GM18951 (cell line): Measurements from ENCODE around the gene GAL3ST2.

Experiments
- POLR2A ChIP-seq: IDR thresholded peaks from 4 replicates; pipeline ENCODE4 v1.6.1; 2011; ENCODE audit warnings: mild to moderate bottlenecking; ENCODE audit not compliant: insufficient read length, insufficient read depth; ENCODE audit errors: extremely low read depth
- in situ Hi-C: fragments of 300-500 bp; cut with MboI; formaldehyde crosslinking; loops from one replicate; pipeline ENCODE4 v1.12.0; 2022; ENCODE audit warnings: low sequenced_read_pairs, mixed read lengths, inconsistent platforms; ENCODE audit not compliant: unreplicated experiment

Gene GAL3ST2

DNA sequence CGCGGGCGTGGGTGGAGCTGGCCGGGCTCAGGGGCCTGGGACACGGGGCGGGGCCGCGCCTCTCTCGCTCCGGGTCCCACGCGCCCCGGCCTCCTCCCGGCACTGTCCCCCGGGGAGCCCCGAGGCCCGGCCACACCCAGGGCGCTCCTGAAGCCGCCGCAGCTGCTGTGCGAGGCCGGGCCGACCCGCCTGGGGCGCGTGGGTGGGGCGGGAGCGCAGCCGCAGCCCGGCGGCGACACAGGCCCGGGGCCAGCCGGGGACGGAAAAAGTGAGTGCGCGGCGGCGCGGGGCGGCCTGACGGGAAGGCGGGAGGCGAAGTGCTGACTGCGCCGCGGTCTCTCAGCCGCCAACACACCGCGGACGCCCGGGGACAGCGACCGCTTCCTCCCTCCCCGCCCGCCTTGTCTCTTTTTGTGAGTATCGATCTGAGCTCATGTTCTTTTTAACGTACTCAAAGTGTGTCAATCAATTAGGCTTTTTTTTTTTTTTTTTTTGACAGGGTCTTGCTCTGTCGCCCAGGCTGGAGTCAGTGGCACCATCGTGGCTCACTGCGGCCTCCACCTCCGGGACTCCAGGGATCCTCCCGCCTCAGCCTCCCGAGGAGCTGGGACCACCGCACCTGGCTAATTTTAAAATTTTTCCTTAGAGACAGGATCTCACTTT lies 67.6 kb downstream of the GAL3ST2 start:
- in situ Hi-C loops: no loop called here
- peak; percentile 45 for TF ChIP-seq POLR2A

DNA sequence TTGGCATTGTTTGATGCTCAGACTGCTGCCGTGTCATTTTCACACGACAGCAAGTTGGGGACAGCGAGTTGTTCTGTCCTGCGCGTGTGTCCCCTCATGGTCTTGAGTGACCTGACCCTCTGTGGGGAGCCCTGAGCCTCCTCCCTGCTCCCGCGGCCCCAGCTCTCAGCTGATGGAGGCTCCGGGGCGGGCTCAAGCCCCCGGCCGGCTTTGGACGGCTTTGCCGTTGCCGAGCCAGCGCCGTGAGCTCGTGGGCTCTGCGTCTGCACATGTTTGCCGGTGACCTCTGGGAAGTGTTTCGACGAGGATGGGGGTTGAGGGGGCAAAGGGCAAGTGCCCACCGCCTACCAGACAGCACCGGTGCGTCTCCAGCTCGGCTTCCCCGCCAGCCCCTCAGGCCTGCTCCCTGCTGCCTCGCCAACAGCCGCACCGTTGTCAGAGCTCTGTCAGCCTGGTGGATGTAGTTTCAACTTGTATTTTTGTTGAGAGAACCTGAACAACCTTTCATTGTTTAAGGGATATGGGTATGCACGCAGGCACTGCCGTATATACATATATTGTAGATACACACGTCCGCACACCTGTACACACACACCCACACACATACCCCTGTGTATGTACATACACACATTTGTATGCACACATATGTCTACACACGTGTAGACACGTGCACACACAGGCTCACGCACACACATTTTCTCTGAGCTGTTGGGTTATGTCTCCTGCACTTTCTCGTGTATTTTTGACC lies 68.4 kb downstream of the GAL3ST2 start:
- in situ Hi-C loops: no loop called here
- no peak for TF ChIP-seq POLR2A

DNA sequence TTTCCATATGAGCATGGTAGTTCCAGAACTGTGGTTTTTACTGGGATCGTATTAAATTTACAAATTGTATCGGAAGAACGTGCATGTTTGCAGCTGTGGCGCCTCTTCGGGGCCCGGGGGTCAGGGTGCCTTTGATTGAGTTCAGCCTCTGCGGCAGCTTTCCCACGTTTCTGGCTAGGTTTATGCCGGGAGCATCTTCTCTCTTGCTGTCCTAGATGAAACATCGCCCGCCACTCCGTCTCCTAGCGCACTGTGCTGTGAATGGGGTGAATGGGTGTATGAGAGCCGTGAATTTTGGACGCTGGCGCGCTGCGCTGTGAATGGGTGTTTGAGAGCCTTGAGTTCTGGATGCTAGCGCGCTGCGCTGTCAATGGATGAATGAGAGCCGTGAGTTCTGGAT lies 69.8 kb downstream of the GAL3ST2 start:
- in situ Hi-C loops: no loop called here
- no peak for TF ChIP-seq POLR2A

DNA sequence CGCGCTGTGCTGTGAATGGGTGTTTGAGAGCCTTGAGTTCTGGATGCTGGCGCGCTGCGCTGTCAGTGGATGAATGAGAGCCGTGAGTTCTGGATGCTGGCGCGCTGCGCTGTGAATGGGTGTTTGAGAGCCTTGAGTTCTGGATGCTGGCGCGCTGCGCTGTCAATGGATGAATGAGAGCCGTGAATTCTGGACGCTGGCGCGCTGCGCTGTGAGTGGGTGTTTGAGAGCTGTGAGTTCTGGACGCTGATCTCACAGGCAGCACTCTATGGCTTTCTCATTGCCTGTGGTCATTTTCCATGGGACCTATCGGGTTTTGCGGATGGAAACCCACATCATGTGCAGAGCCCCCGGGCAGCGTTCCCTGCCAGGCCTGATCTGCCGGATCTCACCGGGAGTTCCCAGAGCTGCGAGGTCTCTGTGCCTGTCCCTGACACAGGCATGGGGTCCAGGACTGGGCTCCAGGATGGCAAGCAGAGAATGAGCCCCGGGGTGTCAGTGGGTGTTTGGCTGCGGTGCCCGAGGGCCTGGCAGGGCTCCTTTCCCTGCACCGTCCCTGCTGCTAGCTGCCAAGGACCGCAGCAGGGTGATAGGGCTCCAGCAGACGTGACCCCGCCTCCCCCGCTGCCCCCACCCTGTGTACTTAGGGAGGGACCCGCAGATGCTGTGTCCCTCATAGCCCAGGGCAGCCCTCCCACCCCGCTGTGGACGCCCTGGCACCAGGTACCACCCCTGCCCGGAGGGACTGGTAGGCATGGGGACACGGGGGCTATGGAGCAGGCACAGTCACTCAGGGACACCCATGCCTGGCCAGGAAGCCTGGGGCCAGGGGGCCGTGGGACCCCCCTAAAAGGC lies 72.4 kb downstream of the GAL3ST2 start:
- no peak for TF ChIP-seq POLR2A
- in situ Hi-C loops: no loop called here

DNA sequence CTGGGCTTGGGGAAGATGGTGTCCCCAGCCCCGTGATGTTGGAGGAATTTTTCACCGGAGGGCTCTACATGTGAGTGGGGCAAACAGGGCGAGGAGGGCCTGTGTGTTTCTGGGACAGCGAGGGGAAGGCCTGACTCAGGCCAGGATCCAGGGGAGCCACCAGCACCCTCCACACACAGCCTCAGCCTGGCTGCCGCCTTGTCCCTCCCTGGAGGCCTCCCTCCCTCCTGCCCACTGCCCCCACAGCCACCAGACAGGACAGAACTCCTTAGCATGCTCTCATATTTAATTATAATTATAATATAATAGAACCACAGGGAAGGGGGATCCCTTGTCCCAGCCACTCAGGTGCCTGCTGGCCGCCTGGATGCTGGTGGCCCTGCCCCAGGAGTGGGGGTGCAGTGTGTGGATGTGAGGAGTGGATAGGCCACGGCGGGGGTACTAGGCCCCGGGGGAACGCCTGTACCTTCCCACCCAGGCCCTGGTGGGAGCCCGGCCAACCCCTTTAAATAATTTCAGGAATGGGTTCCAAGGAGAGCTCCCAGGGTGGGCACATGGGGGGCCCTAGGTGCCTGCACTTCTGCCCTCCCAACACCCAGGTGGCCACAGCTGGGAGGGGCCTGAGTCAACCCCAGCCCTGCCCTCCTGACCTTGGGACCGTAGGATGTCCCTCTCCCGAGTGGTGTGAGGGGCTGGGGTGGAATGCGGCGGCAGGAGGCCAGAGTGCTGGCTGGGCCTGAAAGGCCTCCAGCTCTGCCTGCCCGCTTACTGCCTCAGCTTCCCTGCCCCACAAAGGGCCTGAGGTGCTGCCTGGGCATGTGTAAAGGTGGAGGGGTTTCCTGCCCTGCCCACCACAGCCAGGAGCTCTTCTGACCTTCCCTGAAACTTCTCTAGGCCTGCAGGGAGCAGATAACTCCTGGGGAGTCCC lies 73.3 kb downstream of the GAL3ST2 start:
- TF ChIP-seq POLR2A: peak; percentile 16
- in situ Hi-C loops: no loop called here

DNA sequence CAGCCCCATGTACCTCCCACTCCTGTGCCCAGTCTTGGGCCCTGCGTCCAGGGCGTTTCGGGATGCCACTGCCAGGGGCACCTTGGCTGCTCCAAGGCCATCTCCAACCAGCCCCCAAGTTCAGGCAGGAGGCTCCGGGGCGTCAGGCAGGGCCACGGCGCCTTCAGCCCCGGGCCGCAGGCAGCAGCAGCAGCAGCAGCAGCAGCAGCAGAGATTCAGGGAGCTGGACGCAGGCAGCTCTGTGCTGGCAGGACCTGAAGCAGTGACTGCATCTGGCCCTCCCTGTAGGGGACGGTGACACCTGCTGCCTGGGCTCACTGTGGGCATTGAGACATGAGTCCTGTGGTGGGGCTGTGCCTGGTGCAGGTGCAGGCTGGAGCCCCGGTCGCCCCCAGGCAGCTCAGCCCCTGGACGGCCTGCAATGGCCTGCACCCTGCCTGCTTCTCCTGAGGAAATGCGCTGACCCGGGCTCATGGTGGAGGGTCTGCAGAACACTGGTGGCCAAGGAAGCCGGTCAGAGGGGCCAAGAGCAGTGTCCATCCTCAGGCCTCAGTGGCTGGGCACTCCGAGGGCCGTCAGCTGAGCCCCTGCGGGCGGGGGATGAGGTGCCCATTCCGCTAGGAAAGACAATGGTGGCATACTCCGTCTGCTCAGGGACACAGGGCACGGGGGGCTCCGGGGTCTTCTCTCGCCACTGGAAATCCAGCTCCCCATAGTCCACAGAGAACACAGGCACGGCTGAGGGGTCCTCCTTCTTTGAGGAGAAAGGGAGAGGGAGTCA lies 74.1 kb downstream of the GAL3ST2 start:
- TF ChIP-seq POLR2A: no peak
- in situ Hi-C loops: no loop called here

DNA sequence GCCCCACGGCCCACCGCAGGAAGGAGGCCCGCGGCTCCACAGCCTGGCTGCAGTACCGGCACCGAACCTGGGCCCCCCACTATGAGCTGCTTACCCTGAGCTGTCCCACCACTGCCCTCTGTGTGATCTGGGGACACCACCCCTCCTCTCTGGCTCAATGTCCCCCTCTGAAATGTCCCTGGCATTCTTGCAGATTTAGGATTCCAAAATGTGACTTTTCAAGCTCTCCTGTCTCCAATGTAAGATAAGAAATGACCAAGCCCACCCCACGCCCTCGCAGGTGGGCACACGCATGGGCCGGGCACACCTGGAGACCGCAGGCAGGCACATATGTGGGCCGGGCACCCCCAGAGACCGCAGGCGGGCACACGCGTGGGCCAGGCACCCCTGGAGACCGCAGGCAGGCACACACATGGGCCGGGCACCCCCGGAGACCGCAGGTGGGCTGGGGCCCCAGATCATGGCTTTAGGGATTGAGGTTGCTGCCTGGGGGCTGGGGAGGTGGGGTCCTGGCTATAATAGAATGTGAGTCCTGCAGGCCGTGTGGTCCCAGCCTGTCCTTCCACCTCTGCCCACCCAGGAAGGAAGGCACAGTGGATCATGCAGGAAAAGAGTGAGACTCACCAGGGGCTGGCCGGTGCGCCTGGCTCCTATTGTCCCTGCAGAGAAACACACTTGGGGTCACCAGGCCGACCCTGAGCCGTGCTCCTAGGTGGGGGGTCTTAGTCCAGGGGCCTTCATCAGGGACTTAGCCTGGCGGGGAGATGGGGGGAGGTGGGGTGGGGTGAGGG lies 74.9 kb downstream of the GAL3ST2 start:
- in situ Hi-C loops: no loop called here
- TF ChIP-seq POLR2A: no peak

DNA sequence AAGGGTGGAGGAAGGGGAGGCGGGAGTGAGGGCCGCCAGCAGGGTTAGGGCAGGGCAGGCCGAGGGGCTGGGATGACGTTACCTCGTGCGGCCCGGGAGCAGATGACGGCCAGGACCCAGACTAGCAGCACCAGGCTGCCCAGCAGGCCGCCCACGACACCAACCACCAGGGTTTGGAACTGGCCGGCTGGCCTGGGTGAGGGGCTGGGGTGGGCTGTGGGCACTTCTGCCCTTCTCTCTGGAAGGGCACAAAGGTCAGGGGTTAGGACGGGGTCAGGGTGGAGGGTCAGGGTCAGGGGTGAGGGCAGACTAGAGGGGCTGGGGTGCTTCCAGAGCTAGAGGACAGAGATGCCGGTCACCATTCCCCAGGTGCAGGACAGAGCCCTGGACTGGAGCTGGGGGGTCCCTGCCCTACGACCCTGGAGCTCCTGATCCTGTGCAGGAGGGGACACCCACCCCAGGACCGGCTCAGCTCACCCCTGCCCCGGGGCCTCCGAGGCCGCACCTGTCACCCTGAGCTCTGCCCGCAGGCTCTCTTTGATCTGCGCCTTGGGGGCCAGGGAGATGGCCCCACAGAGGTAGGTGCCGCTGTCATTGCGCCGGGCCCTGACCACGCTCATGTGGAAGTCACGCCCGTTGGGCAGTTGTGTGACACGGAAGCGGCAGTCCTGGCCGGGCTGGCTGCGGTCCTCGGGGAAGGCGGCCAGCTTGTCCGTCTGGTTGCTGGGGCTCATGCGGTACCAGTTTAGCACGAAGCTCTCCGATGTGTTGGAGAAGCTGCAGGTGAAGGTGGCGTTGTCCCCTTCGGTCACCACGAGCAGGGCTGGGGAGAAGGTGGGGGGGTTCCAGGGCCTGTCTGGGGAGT lies 75.7 kb downstream of the GAL3ST2 start:
- in situ Hi-C loops: no loop called here
- TF ChIP-seq POLR2A: no peak

DNA sequence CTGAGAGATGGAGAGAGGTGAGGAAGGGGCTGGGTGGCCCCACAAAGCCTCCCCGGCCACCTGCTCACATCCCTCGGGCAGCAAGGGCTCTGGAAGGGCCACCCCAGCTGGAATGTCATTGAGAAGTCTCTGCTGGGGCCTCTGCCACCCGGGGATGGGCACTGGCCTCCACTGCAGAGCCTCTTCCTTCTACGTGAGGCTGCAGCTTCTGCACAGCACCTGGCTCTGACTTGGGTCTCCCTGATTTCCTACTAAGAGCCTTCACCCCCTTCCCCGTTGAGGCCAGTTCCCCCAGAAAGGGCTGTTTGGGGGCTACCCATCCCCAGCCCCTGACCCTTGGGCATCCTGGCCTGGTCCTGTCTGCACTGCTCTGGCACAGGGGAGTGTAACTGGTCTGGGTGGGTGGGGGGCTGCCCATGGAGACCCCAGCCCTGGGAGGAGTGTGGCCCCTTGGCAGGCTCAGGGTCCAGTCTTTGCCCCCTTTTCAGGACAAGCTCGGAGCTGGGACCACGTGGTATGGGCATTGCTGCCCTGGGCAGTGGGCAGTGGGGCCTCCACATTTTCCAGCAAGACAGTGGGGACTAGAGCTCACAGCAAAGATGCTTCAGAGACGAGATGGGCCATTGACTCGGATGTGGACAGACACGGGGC lies 76.5 kb downstream of the GAL3ST2 start:
- in situ Hi-C loops: no loop called here
- no peak for TF ChIP-seq POLR2A
